ENCODE measurements around the gene SYCE3. TPM values are rescaled to one million over a fixed set of nuclear protein-coding genes. Genes with fewer than 3 reads are reported as not detected.
"Not testable (repeated sequence)": the region's sequence is repeated elsewhere in the genome, so short reads cannot be mapped to it uniquely, and the experiment has no call there.

Gene SYCE3
- total RNA-seq, 2 experiments from 2014 or later, result 3.8 TPM

DNA sequence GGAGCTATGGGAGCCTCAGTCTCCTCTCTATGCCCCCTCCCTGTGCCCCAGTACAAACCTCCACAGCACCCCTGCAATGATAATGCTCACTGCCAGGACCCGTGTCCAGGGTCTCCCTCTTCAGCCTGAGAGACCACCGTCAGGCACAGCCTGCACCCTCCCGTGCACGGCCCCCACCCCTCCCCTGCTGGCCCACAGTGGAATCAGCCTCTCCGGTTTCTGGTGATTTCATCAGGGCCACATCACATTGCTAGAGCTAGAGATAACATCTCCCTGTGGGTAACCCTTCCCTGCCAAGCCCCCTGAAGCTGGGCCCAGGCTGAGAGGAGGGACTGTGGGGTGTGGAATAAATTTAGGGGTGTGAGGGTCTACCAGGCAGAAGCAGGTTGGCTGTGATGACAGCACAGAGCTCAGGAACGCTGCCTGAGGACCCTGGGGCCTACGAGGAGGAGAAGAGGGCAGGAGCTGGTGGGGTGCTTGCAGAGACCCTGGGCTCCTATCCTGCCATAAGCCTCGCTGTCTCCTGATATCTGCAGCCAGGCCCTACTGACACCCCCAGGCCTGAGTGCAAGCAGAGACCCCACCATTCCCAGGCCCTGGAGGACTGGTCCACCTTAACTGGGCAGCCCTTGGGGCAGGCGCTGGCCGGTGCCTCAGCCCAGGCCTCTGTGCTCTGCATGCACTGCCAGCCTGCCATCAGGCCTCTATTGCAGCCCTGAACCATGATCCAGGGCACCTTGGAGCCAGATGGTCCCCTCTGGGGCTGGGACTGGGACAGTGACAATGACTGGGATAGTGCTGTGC is 17.0 kb downstream of the SYCE3 start, which contains the start of gene KLHDC7B:
Gene KLHDC7B, plus strand, starts transcription at position 378 of the 804 bp plus-strand sequence. Its CDS starts 345 bp downstream, at position 723.
- Mint-ChIP-seq H3K36me3 (ENCODE audit: low read depth) (peaks cover 8% of the 10 kb centered on the region), H3K27ac (peak within 1 kb of the TSS; percentile 85), H3K9me3 (ENCODE audit: low read depth) (no peaks in the 10 kb centered on the region), H3K27me3 (no peaks in the 10 kb centered on the region), H3K4me1 (peaks cover 57% of the 10 kb centered on the region), H3K4me3 (no peak within 1 kb of the TSS)
- intact Hi-C loops (cut with DNase I, micrococcal nuclease), result loop anchor here in 1 of 2 experiments (2.0 kb wide), 1 partner anchor 75 kb away; no protein-coding TSS in a partner anchor
- CTCF ChIA-PET, result interaction anchor here (0.9 to 4.0 kb wide), 10 partner anchors 10 to 146 kb away, joined by 3 to 29 read pairs (median 6); partner anchors contain the start of genes CHKB, SCO2, SYCE3 and TYMP
- DNase-seq (peak; percentile 68), ATAC-seq (peak; percentile 7)
- POLR2A ChIA-PET, result interaction anchor here (1.4 kb wide), 1 partner anchor 20 kb away, joined by 6 read pairs; the partner anchor contains the start of gene SCO2

DNA sequence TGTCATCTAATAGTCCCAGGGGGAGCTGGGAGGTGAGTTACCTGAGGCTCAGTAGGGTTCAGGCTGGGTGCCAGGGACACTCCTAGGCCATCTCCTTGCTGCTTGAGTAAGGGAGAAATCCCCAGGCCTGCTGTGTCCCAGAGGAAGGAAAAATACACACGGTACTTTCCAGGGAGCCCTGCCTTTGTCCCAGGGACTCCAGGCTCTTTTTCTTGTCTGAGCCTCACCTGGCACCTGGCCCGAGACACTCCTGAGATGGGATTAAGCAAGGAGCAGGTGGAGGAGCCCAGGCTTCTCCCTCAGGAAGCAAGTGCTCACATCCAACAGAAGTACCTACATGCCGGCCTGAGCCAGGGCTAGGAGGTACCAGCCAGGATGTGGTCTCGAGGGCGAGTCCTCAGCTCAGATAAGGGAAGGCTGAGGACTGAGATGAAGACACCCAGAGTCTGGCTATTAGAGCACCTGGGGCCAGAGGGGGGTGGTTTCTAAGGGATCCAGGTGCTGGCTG is 17.9 kb downstream of the SYCE3 start:
- H3K36me3 Mint-ChIP-seq (ENCODE audit: low read depth), result peaks cover 5% of the 10 kb centered on the region
- H3K27ac Mint-ChIP-seq, result peak overlapping the region; percentile 78
- H3K27me3 Mint-ChIP-seq, result no peaks in the 10 kb centered on the region
- H3K4me1 Mint-ChIP-seq, result peaks cover 55% of the 10 kb centered on the region
- H3K4me3 Mint-ChIP-seq, result no peak overlapping the region
- POLR2A ChIA-PET, result interaction anchor here (0.7 to 1.4 kb wide), 2 partner anchors 15 to 19 kb away, joined by 3 to 6 read pairs; partner anchors contain the start of genes SCO2 and TYMP
- CTCF ChIA-PET, result interaction anchor here (0.9 to 4.0 kb wide), 10 partner anchors 9 to 76 kb away, joined by 3 to 29 read pairs (median 6); partner anchors contain the start of genes CHKB, SCO2, SYCE3 and TYMP
- intact Hi-C loops (cut with DNase I, micrococcal nuclease), result loop anchor here (1.0 to 5.0 kb wide), 7 partner anchors 13 to 582 kb away; partner anchors contain the start of genes NCAPH2 (in 1 of the 2), PIM3 (in 1 of the 2), SCO2 (in 1 of the 2) and SYCE3 (in 1 of the 2)
- DNase-seq, result peak; percentile 57
- ATAC-seq, result no peak
- no peaks in the 10 kb centered on the region for H3K9me3 Mint-ChIP-seq (ENCODE audit: low read depth)

DNA sequence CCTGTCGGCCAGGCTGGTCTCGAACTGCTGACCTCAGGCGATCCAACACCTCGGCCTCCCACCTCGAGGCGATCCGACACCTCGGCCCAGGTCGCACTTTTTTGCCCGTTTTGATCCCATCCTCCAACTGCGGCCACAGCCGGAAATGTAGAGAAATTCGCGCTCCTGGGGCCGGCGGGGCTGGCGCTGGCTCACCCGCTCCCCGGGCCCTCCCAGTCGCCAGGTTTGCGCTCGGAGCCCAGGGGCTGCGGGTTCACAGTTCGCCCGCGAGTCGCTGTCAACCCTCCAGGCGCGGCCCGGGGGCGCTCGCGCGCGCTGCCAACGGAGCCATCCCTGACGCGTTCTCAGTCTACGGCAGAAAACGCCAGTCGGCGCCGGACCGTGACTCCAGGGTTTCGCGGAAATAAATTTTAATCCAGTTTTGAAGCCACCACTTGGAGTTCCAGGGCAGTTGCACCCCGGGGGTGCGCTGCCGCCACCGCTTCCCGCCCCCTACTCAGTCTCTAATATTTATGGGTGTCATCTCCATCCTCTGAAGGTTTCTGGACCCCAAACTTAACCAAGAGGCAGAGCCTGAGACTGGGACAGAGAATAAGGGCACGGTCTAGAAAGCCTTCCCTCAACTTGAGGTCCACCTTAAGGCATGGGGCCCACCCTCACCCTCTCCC is 18.5 kb downstream of the SYCE3 start:
- ATAC-seq, result peak; percentile 49
- intact Hi-C loops (cut with DNase I, micrococcal nuclease), result loop anchor here (1.0 to 5.0 kb wide), 7 partner anchors 13 to 582 kb away; partner anchors contain the start of genes NCAPH2 (in 1 of the 2), PIM3 (in 1 of the 2), SCO2 (in 1 of the 2) and SYCE3 (in 1 of the 2)
- POLR2A ChIA-PET, result interaction anchor here (0.7 to 1.4 kb wide), 2 partner anchors 14 to 19 kb away, joined by 3 to 6 read pairs; partner anchors contain the start of genes SCO2 and TYMP

DNA sequence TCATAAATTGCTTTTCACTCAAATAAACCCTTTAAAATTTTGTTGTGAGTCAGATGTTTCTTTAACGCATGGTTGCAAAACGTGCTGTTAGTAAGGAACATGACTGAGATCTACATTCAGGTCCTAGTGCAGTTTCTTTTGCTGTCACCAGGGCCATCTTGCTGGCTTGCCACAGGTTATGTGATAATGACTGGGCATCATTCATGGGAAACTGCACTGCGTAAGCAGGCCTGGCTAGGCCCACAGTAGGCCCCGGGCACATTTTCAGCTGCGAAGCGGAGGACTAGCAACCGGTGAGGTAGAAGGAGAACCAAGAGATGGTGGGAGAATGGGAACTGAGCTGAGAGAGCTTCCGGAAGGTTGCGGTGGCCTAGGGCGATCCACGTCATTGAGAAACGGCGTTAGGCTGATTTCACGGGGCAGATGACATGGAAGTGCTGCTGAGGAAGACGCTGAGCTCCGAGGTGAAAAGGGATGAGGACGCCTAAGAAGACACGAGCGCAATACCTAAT is 20.2 kb downstream of the SYCE3 start:
- DNase-seq (peak; percentile 80), ATAC-seq (peak; percentile 45)
- intact Hi-C loops (cut with DNase I, micrococcal nuclease), result loop anchor here (1.0 to 5.0 kb wide), 3 partner anchors 11 to 580 kb away; partner anchors contain the start of genes NCAPH2 (in 1 of the 2) and PIM3 (in 1 of the 2)
- CTCF ChIA-PET, result interaction anchor here (0.6 to 6.4 kb wide), 6 partner anchors 12 to 86 kb away, joined by 3 to 72 read pairs (median 3); partner anchors contain the start of genes ARSA and SCO2
- Mint-ChIP-seq H3K36me3 (ENCODE audit: low read depth) (peaks cover 9% of the 10 kb centered on the region), H3K27ac (peak overlapping the region; percentile 95), H3K4me3 (peak overlapping the region; percentile 31), H3K4me1 (peaks cover 69% of the 10 kb centered on the region), H3K9me3 (ENCODE audit: low read depth) (no peaks in the 10 kb centered on the region), H3K27me3 (no peaks in the 10 kb centered on the region)
- POLR2A ChIA-PET, result interaction anchor here (0.8 to 1.4 kb wide), 4 partner anchors 14 to 78 kb away, joined by 3 to 12 read pairs (median 4); partner anchors contain the start of gene SCO2

More for the DNA sequence above, 18.5 kb downstream of the SYCE3 start:
- Mint-ChIP-seq H3K4me3 (peak overlapping the region; percentile 35), H3K27me3 (no peaks in the 10 kb centered on the region), H3K27ac (peak overlapping the region; percentile 78), H3K9me3 (ENCODE audit: low read depth) (no peaks in the 10 kb centered on the region), H3K36me3 (ENCODE audit: low read depth) (peaks cover 5% of the 10 kb centered on the region), H3K4me1 (peaks cover 61% of the 10 kb centered on the region)
- DNase-seq, result peak; percentile 94
- CTCF ChIA-PET, result interaction anchor here (0.9 to 6.4 kb wide), 9 partner anchors 8 to 76 kb away, joined by 3 to 72 read pairs (median 6); partner anchors contain the start of genes CHKB, SCO2 and SYCE3

DNA sequence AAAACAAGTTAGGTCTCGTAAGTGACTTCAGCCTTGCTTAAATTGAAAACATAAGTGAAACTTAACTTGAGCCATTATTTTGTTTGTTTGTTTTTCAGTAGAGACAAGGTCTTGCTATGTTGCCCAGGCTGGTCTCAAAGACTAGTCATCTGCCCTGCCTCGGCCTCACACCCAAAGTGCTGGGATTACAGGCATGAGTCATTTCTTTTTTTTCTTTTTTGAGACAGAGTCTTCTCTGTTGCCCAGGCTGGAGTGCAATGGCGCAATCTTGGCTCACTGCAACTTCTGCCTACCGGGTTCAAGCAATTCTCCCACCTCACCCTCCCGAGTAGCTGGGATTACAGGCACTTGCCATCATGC is 21.1 kb downstream of the SYCE3 start:
- H3K4me3 Mint-ChIP-seq, result peak overlapping the region; percentile 31
- peaks cover 73% of the 10 kb centered on the region for H3K4me1 Mint-ChIP-seq
- DNase-seq (peak; percentile 72), ATAC-seq (peak; percentile 25)
- not testable (repeated sequence) for H3K9me3 Mint-ChIP-seq (ENCODE audit: low read depth); H3K36me3 Mint-ChIP-seq (ENCODE audit: low read depth); H3K27me3 Mint-ChIP-seq
- H3K27ac Mint-ChIP-seq, result peak overlapping the region; percentile 95
- ChIA-PET CTCF (interaction anchor here (1.2 to 6.4 kb wide), 4 partner anchors 16 to 87 kb away, joined by 3 to 72 read pairs (median 4); partner anchors contain the start of genes ARSA and SCO2), POLR2A (interaction anchor here (1.0 to 1.4 kb wide), 3 partner anchors 13 to 79 kb away, joined by 3 to 12 read pairs (median 5); partner anchors contain the start of gene SCO2)
- intact Hi-C loops (cut with DNase I, micrococcal nuclease), result loop anchor here (1.0 to 5.0 kb wide), 3 partner anchors 10 to 579 kb away; partner anchors contain the start of genes NCAPH2 (in 1 of the 2) and PIM3 (in 1 of the 2)

DNA sequence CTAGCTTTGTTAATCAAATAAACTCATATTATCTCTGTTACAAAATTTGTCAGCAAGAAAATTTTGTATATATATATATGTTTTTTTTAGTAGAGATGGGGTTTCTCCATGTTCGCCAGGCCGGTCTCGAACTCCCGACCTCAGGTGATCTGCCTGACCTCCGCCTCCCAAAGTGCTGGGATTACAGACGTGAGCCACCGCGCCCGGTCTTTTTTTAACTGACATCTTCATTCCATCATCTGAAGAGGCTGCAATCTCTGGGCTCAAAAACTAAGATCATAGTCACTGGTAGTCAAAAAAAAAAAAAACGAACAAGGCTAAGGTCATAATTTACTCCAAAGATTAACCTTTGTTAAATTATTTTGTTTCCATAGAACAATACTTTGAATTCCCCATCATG is 22.3 kb downstream of the SYCE3 start:
- intact Hi-C loops (cut with DNase I, micrococcal nuclease), result loop anchor here in 1 of 2 experiments (5.0 kb wide), 1 partner anchor 578 kb away; the partner anchor contains the start of gene PIM3

DNA sequence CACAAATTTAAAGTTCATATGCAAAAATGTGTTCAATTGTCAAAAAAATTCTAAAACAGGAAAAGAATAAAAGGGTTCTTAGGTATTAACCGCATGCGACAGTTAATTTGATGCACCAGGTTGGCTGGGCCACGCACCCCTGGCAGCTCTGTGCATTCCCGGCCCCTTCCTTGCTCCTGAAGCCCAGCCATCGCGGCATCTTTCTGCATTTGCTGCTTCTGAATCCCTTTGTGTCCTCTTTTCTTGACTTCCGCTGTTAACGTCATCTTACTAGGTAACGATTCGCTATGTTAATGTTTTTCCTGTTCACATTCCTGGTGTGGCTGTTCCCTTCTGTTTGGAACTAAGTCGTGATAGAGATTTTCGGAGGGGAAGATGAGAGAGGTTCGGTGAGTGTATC is 25.0 kb downstream of the SYCE3 start:
- intact Hi-C loops (cut with DNase I, micrococcal nuclease), result no loop called here
- no peak for DNase-seq
- Mint-ChIP-seq H3K4me1 (peaks cover 72% of the 10 kb centered on the region), H3K36me3 (ENCODE audit: low read depth) (peaks cover 9% of the 10 kb centered on the region), H3K27me3 (no peaks in the 10 kb centered on the region), H3K9me3 (ENCODE audit: low read depth) (no peaks in the 10 kb centered on the region), H3K4me3 (no peak overlapping the region), H3K27ac (no peak overlapping the region)
- ChIA-PET CTCF (interaction anchor here (6.4 kb wide), 1 partner anchor 12 kb away, joined by 72 read pairs; the partner anchor contains the start of gene SCO2), POLR2A (no interaction called here)
- ATAC-seq, result no peak

More for the DNA sequence above, 22.3 kb downstream of the SYCE3 start:
- POLR2A ChIA-PET, result interaction anchor here (0.7 to 2.6 kb wide), 4 partner anchors 12 to 81 kb away, joined by 3 to 25 read pairs (median 8); partner anchors contain the start of genes CHKB and SCO2
- no peak for ATAC-seq
- peak overlapping the region; percentile 29 for H3K4me3 Mint-ChIP-seq
- no peak for DNase-seq
- H3K4me1 Mint-ChIP-seq, result peaks cover 68% of the 10 kb centered on the region
- no peaks in the 10 kb centered on the region for H3K9me3 Mint-ChIP-seq (ENCODE audit: low read depth)
- H3K27me3 Mint-ChIP-seq, result no peaks in the 10 kb centered on the region
- peak overlapping the region; percentile 95 for H3K27ac Mint-ChIP-seq
- CTCF ChIA-PET, result interaction anchor here (1.0 to 6.4 kb wide), 8 partner anchors 8 to 32 kb away, joined by 3 to 72 read pairs (median 5); partner anchors contain the start of gene SCO2
- H3K36me3 Mint-ChIP-seq (ENCODE audit: low read depth), result peaks cover 9% of the 10 kb centered on the region

DNA sequence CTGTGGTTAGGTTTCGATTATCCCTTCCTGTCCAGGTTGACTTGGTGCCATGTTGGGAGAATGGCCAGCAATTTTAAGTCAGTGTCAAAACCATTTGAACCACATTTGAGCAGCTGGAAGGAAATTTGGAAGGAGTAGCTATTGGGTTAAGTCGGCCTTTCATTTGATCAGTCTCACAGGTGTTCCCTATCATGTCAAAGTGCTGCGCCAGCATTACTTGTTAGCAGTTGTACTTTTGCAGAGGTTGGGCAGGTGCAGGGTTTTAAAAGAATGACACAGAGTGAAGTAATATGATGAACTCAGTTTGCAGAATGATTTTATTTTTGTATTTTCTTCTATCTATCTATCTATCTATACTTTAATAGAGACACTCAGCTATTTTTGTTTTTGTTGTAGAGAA is 26.5 kb downstream of the SYCE3 start:
- ATAC-seq (no peak), DNase-seq (no peak)
- no peaks in the 10 kb centered on the region for H3K9me3 Mint-ChIP-seq (ENCODE audit: low read depth)
- H3K27ac Mint-ChIP-seq, result peak overlapping the region; percentile 65
- H3K4me1 Mint-ChIP-seq, result peaks cover 60% of the 10 kb centered on the region
- H3K4me3 Mint-ChIP-seq, result no peak overlapping the region
- peaks cover 6% of the 10 kb centered on the region for H3K36me3 Mint-ChIP-seq (ENCODE audit: low read depth)
- POLR2A ChIA-PET, result no interaction called here
- intact Hi-C loops (cut with DNase I, micrococcal nuclease), result no loop called here
- H3K27me3 Mint-ChIP-seq, result no peaks in the 10 kb centered on the region
- CTCF ChIA-PET, result interaction anchor here (0.9 to 2.9 kb wide), 4 partner anchors 8 to 83 kb away, joined by 3 to 16 read pairs (median 3); partner anchors contain the start of gene SCO2

DNA sequence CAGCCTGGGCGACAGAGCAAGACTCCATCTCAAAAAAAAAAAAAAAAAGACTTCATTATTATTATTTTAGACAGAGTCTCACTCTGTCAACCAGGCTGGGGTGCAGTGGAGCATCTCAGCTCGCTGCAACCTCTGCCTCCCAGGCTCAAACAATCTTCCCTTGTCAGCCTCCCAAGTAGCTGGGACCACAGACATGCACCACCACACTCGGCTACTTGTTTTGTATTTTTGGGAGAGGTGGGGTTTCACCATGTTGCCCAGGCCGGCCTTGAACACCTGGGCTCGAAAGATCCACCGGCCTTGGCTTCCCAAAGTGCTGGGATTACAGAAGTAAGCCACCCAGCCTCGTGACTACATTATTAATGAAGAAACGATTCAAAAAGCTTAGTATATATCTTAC is 27.6 kb downstream of the SYCE3 start:
- H3K9me3 Mint-ChIP-seq (ENCODE audit: low read depth), result no peaks in the 10 kb centered on the region
- H3K27ac Mint-ChIP-seq, result no peak overlapping the region
- H3K36me3 Mint-ChIP-seq (ENCODE audit: low read depth), result peaks cover 4% of the 10 kb centered on the region
- H3K4me1 Mint-ChIP-seq, result peaks cover 50% of the 10 kb centered on the region
- intact Hi-C loops (cut with DNase I, micrococcal nuclease), result no loop called here
- ATAC-seq (no peak), DNase-seq (no peak)
- H3K4me3 Mint-ChIP-seq, result no peak overlapping the region
- ChIA-PET CTCF (interaction anchor here (0.9 to 2.9 kb wide), 4 partner anchors 9 to 84 kb away, joined by 3 to 16 read pairs (median 3); partner anchors contain the start of gene SCO2), POLR2A (interaction anchor here (0.6 kb wide), 1 partner anchor 86 kb away, joined by 7 read pairs; no protein-coding TSS in a partner anchor)
- no peaks in the 10 kb centered on the region for H3K27me3 Mint-ChIP-seq

All from activated CD4-positive, alpha-beta T cell treated with anti-CD3 and anti-CD28 coated beads for 36 hours (primary cell).